Ovary (tissue), 3 donors: ENCODE results near the gene HAL.

ENCODE experiments used
- CTCF ChIP-seq, 3 donors: fragments of 450-650 bp in 2 of 3; fragments of 200-600 bp in 1 of 3; IDR thresholded peaks; one replicate each; pipeline versions ENCODE4 v1.5.1 to v1.8.0; 2016 to 2022; ENCODE audit warnings: antibody characterized with exemption in 3 of 3, mild to moderate bottlenecking in 1 of 3
- EP300 ChIP-seq: sonication (generic); formaldehyde crosslinking; IDR thresholded peaks from one replicate; pipeline ENCODE4 v1.6.1; 2017; ENCODE audit warnings: antibody characterized with exemption
- POLR2A ChIP-seq: fragments of 450-650 bp; IDR thresholded peaks from one replicate; pipeline ENCODE4 v1.6.1; 2017; ENCODE audit warnings: antibody characterized with exemption, mild to moderate bottlenecking, moderate library complexity
- donor health status: DM: no; HTN: no; CAD: no.

DNA sequence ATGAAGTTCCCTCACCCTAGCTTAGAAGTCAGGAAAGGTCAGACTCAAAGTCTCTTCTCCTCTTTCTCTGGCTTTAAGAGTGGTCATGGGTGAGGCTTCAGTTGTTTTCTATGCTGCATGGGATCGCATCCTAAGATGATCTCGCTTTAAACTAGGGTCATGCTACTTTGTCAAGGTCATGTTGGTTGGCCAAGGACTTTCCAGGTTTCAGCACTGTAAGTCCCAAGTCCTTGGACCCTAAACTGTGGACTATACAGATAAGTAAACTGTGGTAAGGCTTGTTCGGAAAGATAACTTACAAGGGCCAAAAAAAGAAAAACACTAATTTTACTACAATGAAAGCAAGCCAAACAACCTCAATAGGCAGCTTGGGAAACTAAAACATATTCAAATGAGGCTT, 17.4 kb downstream of the HAL start:
- TF ChIP-seq POLR2A (no peak), CTCF (IDR thresholded peaks at IDR 0.05) (no peak), EP300 (no peak)
